CD4-positive, alpha-beta memory T cell (primary cell): ENCODE measurements around the gene NFYB. TPM values are rescaled to one million over a fixed set of nuclear protein-coding genes. Genes with fewer than 3 reads are reported as not detected.
"Not testable (repeated sequence)": the region's sequence is repeated elsewhere in the genome, so short reads cannot be mapped to it uniquely, and the experiment has no call there.

Source experiments
- CTCF ChIA-PET: fragments of 350-600 bp; sonication (Branson Sonifier 250); formaldehyde crosslinking; loops from one replicate; lab custom pipeline; 2021; ENCODE audit warnings: inconsistent platforms; ENCODE audit not compliant: partially characterized antibody; lab: Charles Lee
- POLR2A ChIA-PET: fragments of 350-600 bp; sonication (Branson Sonifier 250); formaldehyde crosslinking; loops from one replicate; lab custom pipeline; 2021; ENCODE audit not compliant: partially characterized antibody; lab: Charles Lee
- DNase-seq, 5 donors: peaks; one replicate each; pipeline versions ENCODE4 v3.0.0 to v3.0.0-alpha.2; 2020 to 2022; ENCODE audit warnings: mixed read lengths in 1 of 5
- H3K27ac ChIP-seq: one replicate; pipeline ENCODE4 v1.7.0; 2013; ENCODE audit warnings: low read depth, low read length
- H3K27me3 ChIP-seq: 2 replicates; pipeline ENCODE4 v1.7.0; 2013; ENCODE audit warnings: mild to moderate bottlenecking, low read length, moderate library complexity; ENCODE audit not compliant: insufficient read depth
- H3K36me3 ChIP-seq: 2 replicates; pipeline ENCODE4 v1.7.0; 2013; ENCODE audit warnings: mild to moderate bottlenecking, low read length, moderate library complexity; ENCODE audit not compliant: insufficient read depth
- H3K4me1 ChIP-seq: 2 replicates; pipeline ENCODE4 v1.7.0; 2013; ENCODE audit warnings: mild to moderate bottlenecking, low read length, moderate library complexity; ENCODE audit not compliant: insufficient read depth
- H3K4me3 ChIP-seq, 2 donors: one replicate each; pipeline ENCODE4 v1.7.0; 2013; ENCODE audit warnings: low read length in 2 of 2, mild to moderate bottlenecking in 1 of 2
- H3K9me3 ChIP-seq, 2 donors: one replicate each; pipeline ENCODE4 v1.7.0; 2013; ENCODE audit warnings: low read length in 2 of 2, control low read depth in 1 of 2; ENCODE audit not compliant: control insufficient read depth in 1 of 2
- H3K27ac Mint-ChIP-seq, 7 donors: one replicate each; pipeline ENCODE4 v1.8.0; 2020 to 2021; ENCODE audit warnings: mixed read lengths in 7 of 7, mild to moderate bottlenecking in 6 of 7, inconsistent platforms in 3 of 7, moderate library complexity in 3 of 7
- H3K27me3 Mint-ChIP-seq, 2 donors: one replicate each; pipeline ENCODE4 v1.8.0; 2020 to 2021; ENCODE audit warnings: mixed read lengths in 2 of 2
- H3K36me3 Mint-ChIP-seq, 2 donors: one replicate each; pipeline ENCODE4 v1.8.0; 2020 to 2021; ENCODE audit warnings: mixed read lengths in 2 of 2, inconsistent platforms in 1 of 2, mild to moderate bottlenecking in 1 of 2
- H3K4me1 Mint-ChIP-seq, 4 donors: one replicate each; pipeline ENCODE4 v1.8.0; 2020 to 2021; ENCODE audit warnings: mixed read lengths in 4 of 4, mild to moderate bottlenecking in 1 of 4
- H3K4me3 Mint-ChIP-seq, 8 donors: one replicate each; pipeline ENCODE4 v1.8.0; 2020 to 2021; ENCODE audit warnings: mixed read lengths in 8 of 8, mild to moderate bottlenecking in 7 of 8, moderate library complexity in 6 of 8, inconsistent platforms in 3 of 8
- H3K9me3 Mint-ChIP-seq, 8 donors: one replicate each; pipeline ENCODE4 v1.8.0; 2020 to 2021; ENCODE audit warnings: mixed read lengths in 8 of 8, mild to moderate bottlenecking in 5 of 8, inconsistent platforms in 3 of 8, moderate library complexity in 1 of 8
- intact Hi-C: fragments of 100-400 bp; cut with micrococcal nuclease; formaldehyde crosslinking; loops from one replicate; pipeline ENCODE4 v1.15.1; 2023
- polyA plus RNA-seq, 2 donors: library from polyadenylated mRNA; unstranded; fragments of 300-500 nt; fragmentation: Illumina TruSeq; gene quantifications; one replicate each; pipeline ENCODE4 v1.2.3, GENCODE V29; 2021
- total RNA-seq, 2 experiments: library from RNA; stranded (reverse); gene quantifications; one replicate each; pipeline ENCODE4 v1.2.3, GENCODE V29; 2021

Gene NFYB
- total and polyA plus RNA-seq, 4 experiments from 2014 or later, result 29.9 to 39.0 (median 35.6) TPM

DNA sequence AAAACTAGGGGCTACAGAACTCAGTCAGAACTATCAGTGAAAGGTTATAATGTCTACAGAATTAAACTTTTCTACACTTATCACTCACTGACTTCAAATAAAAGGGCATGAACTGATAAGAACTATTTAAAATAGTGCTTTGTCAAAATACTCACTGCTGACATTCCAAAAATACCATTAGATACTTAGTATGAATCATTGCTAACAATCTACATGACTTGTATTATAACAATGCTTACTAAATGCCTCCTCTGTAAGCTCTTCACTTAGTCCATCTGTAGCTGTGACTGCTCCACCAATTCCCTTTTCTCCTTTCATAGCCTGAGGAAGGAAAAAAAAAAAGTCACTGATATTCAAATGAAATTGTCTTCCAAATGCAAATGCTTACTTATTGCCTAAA, 17.0 kb downstream of the NFYB start:
- Mint-ChIP-seq H3K36me3 (peaks cover 27 to 62% of the 10 kb centered on the region in 2 donors), H3K27ac (peak overlapping the region in 1 of 7 donors; percentile 9), H3K27me3 (no peaks in the 10 kb centered on the region), H3K9me3 (no peaks in the 10 kb centered on the region), H3K4me1 (peaks cover 0 to 4% (median under 1%) of the 10 kb centered on the region in 4 donors), H3K4me3 (no peak overlapping the region)
- Histone ChIP-seq H3K4me3 (no peak overlapping the region), H3K27ac (no peak overlapping the region), H3K4me1 (no peaks in the 10 kb centered on the region), H3K36me3 (peaks cover 20% of the 10 kb centered on the region), H3K27me3 (no peaks in the 10 kb centered on the region), H3K9me3 (no peaks in the 10 kb centered on the region)
- no peak for DNase-seq
- intact Hi-C loops, result no loop called here
- POLR2A ChIA-PET, result interaction anchor here (0.6 to 1.2 kb wide), 2 partner anchors 9 to 191 kb away, joined by 3 to 4 read pairs; no protein-coding TSS in a partner anchor
- CTCF ChIA-PET, result interaction anchor here (4.4 kb wide), 1 partner anchor 12 kb away, joined by 26 read pairs; no protein-coding TSS in a partner anchor

DNA sequence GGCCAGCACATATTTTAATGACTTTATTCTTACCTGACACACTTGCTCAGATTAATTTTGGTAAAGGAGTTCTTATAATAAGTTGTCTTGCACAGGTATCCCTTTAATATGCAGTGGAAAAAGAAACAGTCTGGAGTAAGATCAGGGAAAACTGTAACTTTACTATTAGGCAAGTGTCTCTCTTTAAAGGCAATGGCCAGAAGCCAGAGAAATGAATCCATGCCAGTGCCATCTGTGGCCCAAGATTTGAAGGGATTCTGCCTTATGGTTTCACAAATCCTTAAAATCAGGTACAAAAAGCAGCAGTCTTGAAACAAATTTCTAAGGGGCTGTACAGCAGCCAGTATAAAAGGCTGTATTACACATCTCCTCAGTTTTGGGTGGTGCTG, 22.4 kb downstream of the NFYB start:
- Mint-ChIP-seq H3K9me3 (no peaks in the 10 kb centered on the region), H3K36me3 (peaks cover 7 to 37% of the 10 kb centered on the region in 2 donors), H3K27me3 (no peaks in the 10 kb centered on the region), H3K27ac (peak overlapping the region in 6 of 7 donors; percentile 1 to 86 (median 34)), H3K4me3 (no peak overlapping the region), H3K4me1 (peaks cover 0 to 6% (median 2%) of the 10 kb centered on the region in 4 donors)
- no peaks in the 10 kb centered on the region for H3K4me1 ChIP-seq
- H3K9me3 ChIP-seq, result no peaks in the 10 kb centered on the region
- intact Hi-C loops, result no loop called here
- no peak overlapping the region for H3K27ac ChIP-seq
- DNase-seq, result no peak
- ChIA-PET POLR2A (interaction anchor here (1.8 kb wide), 1 partner anchor 23 kb away, joined by 5 read pairs; the partner anchor contains the start of gene NFYB), CTCF (no interaction called here)
- peaks cover 10% of the 10 kb centered on the region for H3K36me3 ChIP-seq
- H3K27me3 ChIP-seq, result no peaks in the 10 kb centered on the region
- H3K4me3 ChIP-seq, result no peak overlapping the region

DNA sequence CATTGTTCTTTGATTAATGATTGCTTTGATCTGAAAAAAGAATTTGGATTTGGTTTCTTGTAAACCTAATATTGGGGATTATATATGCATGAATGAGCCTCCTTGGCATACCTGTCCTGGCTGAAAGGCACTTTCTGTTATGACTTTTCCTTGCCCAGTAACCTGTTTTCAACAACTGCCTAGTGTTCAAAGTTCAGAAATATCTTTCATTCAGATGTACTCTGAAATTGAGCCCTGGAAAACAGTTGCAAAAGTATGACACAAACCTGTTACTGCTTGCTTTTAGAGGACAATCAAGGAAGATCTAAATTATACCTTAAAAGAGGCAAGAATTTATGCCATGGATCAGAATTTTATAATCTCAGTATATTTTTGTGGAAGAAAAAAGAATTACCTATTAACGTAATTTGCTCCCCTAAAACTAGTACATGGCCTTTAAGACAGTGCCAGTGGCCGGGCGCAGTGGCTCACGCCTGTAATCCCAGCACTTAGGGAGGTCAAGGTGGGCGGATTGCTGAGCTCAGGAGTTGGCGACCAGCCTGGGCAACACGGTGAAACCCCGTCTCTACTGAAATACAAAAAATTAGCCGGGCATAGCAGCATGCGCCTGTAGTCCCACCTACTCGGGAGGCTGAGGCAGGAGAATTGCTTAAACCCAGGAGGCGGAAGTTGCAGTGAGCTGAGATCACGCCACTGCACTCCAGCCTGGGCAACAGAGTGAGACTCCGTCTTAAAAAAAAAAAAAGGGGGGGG, 23.0 kb downstream of the NFYB start:
- CTCF ChIA-PET, H3K9me3 Mint-ChIP-seq, intact Hi-C loops, POLR2A ChIA-PET, H3K27me3 ChIP-seq, H3K36me3 ChIP-seq, H3K9me3 ChIP-seq, H3K4me1 Mint-ChIP-seq, H3K4me3 ChIP-seq, H3K4me3 Mint-ChIP-seq, H3K27ac ChIP-seq, DNase-seq, H3K27ac Mint-ChIP-seq, H3K4me1 ChIP-seq, H3K27me3 Mint-ChIP-seq: not testable (repeated sequence)
- peaks cover 5 to 33% of the 10 kb centered on the region in 2 donors for H3K36me3 Mint-ChIP-seq

DNA sequence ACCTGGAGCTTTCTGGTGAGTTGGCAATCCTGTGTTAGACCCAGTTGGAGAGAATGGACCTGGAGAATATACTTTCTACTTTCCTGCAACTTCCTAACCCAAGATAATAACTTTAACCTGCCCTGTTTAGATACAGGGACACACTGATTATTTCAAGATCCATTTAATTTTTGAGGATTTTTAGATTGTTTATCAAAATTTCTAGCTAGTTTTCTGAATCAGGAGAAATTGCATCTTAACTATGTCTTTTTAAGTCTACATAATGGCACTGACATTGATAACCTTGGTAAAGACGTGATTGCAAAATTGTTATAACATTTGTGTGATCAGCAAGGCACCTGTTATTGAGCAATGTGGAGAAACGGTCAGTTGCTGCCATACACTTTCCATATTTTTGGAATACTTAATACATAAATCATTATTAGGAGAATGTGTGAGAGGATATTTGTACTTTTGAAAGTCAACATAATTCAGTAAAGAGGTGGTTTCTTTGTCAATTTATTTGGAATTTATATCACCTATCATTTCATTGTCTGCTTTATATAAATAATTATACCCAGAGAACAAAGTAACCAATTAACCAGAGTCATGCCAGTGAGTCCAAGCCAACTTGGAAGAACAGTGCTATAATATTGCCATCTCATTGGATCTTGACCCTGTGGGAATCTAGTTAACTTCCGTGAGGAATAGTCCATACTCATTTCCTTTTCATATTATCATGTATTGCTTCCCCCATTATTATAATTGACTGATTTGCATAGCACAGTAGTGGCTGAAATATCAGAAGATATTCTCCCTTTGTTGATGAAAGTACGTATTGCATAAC, 28.4 kb downstream of the NFYB start:
- Histone ChIP-seq H3K9me3 (no peaks in the 10 kb centered on the region), H3K27me3 (no peaks in the 10 kb centered on the region), H3K36me3 (no peaks in the 10 kb centered on the region), H3K27ac (no peak overlapping the region), H3K4me1 (peaks cover 6% of the 10 kb centered on the region), H3K4me3 (no peak overlapping the region)
- Mint-ChIP-seq H3K4me1 (peaks cover 10 to 17% (median 12%) of the 10 kb centered on the region in 4 donors), H3K27ac (no peak overlapping the region), H3K36me3 (peaks cover 6 to 20% of the 10 kb centered on the region in 2 donors), H3K9me3 (no peaks in the 10 kb centered on the region), H3K4me3 (no peak overlapping the region), H3K27me3 (no peaks in the 10 kb centered on the region)
- CTCF ChIA-PET, result interaction anchor here (0.7 to 4.6 kb wide), 47 partner anchors 11 to 245 kb away, joined by 3 to 79 read pairs (median 6); partner anchors contain the start of genes GLT8D2, HCFC2, HSP90B1 and NFYB
- POLR2A ChIA-PET, result interaction anchor here (1.1 to 1.9 kb wide), 6 partner anchors 16 to 180 kb away, joined by 3 to 13 read pairs (median 4); partner anchors contain the start of genes HCFC2, HSP90B1 and NFYB
- no peak for DNase-seq
- intact Hi-C loops, result loop anchor here (1.0 to 5.0 kb wide), 5 partner anchors 52 to 612 kb away; partner anchors contain the start of genes C12orf42 and HSP90B1

DNA sequence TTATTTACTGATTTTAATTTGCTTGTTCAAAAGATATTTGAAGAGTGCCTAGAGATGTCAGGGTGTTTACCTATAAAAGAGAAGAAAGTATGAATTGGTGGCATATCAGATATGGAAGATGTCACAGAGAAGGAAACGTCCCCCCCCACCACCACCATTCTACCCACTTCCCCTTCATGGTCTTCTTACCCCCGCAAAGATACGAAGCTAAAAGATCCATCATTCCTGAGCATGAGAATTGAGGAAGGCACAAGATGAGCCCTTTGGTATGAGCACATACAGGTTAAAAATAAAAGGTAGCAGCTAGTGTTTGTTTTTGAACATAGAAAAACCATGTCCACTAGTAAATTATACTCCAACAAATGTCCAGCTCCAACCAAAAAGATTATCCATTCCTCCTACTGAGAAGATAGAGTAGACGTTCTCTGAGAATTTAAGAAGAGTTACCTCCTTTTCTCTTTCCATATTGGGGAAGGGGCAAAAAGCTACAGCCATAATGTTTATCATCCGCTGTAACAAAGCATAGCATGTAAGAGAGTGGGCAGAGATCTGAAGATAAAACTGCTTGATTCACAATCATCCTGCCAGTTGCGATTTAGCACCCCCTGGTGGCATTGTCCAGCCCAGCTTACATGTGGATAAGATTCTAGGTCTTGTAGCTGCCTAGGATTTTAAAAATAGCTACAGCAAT, 29.1 kb downstream of the NFYB start:
- peaks cover 6 to 18% of the 10 kb centered on the region in 2 donors for H3K36me3 Mint-ChIP-seq

DNA sequence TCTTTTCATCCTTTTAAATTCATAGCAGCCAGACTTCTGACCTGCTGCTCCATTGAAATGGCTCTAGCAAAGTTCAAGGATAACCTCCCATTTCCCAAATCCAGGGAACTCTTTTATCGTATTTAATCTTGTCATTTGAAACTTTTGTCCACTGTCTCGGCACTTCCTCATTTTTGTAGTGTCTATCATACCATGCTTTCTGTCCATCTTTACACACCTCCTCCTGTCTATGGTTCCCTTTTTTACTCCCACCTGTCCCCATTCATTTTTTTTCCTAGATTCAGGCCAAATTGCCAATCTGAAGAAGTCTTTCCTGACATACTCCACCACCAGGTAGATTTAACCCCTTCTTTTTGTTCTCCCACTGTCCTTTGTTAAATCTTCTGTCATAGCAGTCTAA, 31.0 kb downstream of the NFYB start:
- no peak for DNase-seq
- H3K9me3 Mint-ChIP-seq, result no peaks in the 10 kb centered on the region
- Histone ChIP-seq H3K4me1 (peaks cover 6% of the 10 kb centered on the region), H3K27me3 (no peaks in the 10 kb centered on the region), H3K36me3 (peaks cover 3% of the 10 kb centered on the region), H3K9me3 (no peaks in the 10 kb centered on the region), H3K4me3 (no peak overlapping the region), H3K27ac (no peak overlapping the region)
- intact Hi-C loops, result loop anchor here (5.0 kb wide), 1 partner anchor 610 kb away; the partner anchor contains the start of gene C12orf42
- POLR2A ChIA-PET, result no interaction called here
- H3K27ac Mint-ChIP-seq, result peak overlapping the region in 4 of 7 donors; percentile 47 to 59 (median 50)
- H3K36me3 Mint-ChIP-seq, result peaks cover 9 to 24% of the 10 kb centered on the region in 2 donors
- H3K4me1 Mint-ChIP-seq, result peaks cover 10 to 17% (median 12%) of the 10 kb centered on the region in 4 donors
- no peak overlapping the region for H3K4me3 Mint-ChIP-seq
- no peaks in the 10 kb centered on the region for H3K27me3 Mint-ChIP-seq
- CTCF ChIA-PET, result interaction anchor here (1.2 to 4.6 kb wide), 4 partner anchors 8 to 223 kb away, joined by 3 to 79 read pairs (median 38); no protein-coding TSS in a partner anchor

More for the DNA sequence above, 29.1 kb downstream of the NFYB start:
- Mint-ChIP-seq H3K9me3 (no peaks in the 10 kb centered on the region), H3K4me3 (no peak overlapping the region), H3K4me1 (peaks cover 10 to 17% (median 12%) of the 10 kb centered on the region in 4 donors), H3K27me3 (no peaks in the 10 kb centered on the region), H3K27ac (peak overlapping the region in 3 of 7 donors; percentile 47 to 80 (median 49))
- Histone ChIP-seq H3K4me1 (peaks cover 6% of the 10 kb centered on the region), H3K4me3 (no peak overlapping the region), H3K27ac (no peak overlapping the region), H3K36me3 (no peaks in the 10 kb centered on the region), H3K27me3 (no peaks in the 10 kb centered on the region), H3K9me3 (no peaks in the 10 kb centered on the region)
- intact Hi-C loops, result loop anchor here (1.0 to 5.0 kb wide), 5 partner anchors 52 to 612 kb away; partner anchors contain the start of genes C12orf42 and HSP90B1
- ChIA-PET CTCF (interaction anchor here (0.7 to 4.6 kb wide), 48 partner anchors 10 to 269 kb away, joined by 3 to 79 read pairs (median 6); partner anchors contain the start of genes GLT8D2, HCFC2, HSP90B1 and NFYB), POLR2A (interaction anchor here (1.1 to 1.9 kb wide), 5 partner anchors 16 to 179 kb away, joined by 3 to 13 read pairs (median 6); partner anchors contain the start of genes HCFC2, HSP90B1 and NFYB)
- DNase-seq, result peak; percentile 76 to 85 (median 77)
